Breast epithelium (tissue), 4 donors: ENCODE data around the gene TFCP2. TPM values are rescaled to one million over a fixed set of nuclear protein-coding genes. Genes with fewer than 3 reads are reported as not detected.
A peak's percentile ranks its signal among the peaks of the same experiment; 100 is the strongest.

Experiments used
- DNase-seq, 2 donors: peaks; one replicate each; pipeline ENCODE4 v3.0.0-alpha.2; 2019; ENCODE audit warnings: low spot score in 2 of 2
- H3K27ac ChIP-seq, 2 donors: fragments of 200-600 bp; sonication (generic) in 1 of 2; one replicate each; pipeline ENCODE4 v1.5.1; 2016 to 2019; ENCODE audit warnings: mild to moderate bottlenecking in 1 of 2
- H3K27me3 ChIP-seq, 2 donors: fragments of 200-600 bp; sonication (generic) in 1 of 2; one replicate each; pipeline versions ENCODE4 v1.5.1 to v1.6.0; 2017 to 2019; ENCODE audit warnings: control low read depth in 1 of 2, mild to moderate bottlenecking in 1 of 2
- H3K36me3 ChIP-seq: fragments of 200-600 bp; one replicate; pipeline ENCODE4 v1.5.1; 2019
- H3K4me1 ChIP-seq, 2 donors: fragments of 200-600 bp; sonication (generic); one replicate each; pipeline ENCODE4 v1.5.1; 2016 to 2019; ENCODE audit warnings: control low read depth in 1 of 2
- H3K4me3 ChIP-seq, 3 donors: fragments of 200-600 bp; sonication (generic); 1 replicate in 2 of 3; 2 replicates in 1 of 3; pipeline ENCODE4 v1.5.1; 2016 to 2019; ENCODE audit warnings: mild to moderate bottlenecking in 3 of 3, moderate library complexity in 2 of 3
- H3K9me3 ChIP-seq, 2 donors: fragments of 200-600 bp; sonication (generic) in 1 of 2; one replicate each; pipeline ENCODE4 v1.5.1; 2016 to 2019; ENCODE audit warnings: control low read depth in 1 of 2
- POLR2A ChIP-seq: fragments of 450-650 bp; IDR thresholded peaks from one replicate; pipeline ENCODE4 v1.6.1; 2016; ENCODE audit warnings: antibody characterized with exemption, mild to moderate bottlenecking, moderate library complexity
- POLR2AphosphoS5 ChIP-seq, 3 donors: sonication (generic); formaldehyde crosslinking; IDR thresholded peaks; one replicate each; pipeline ENCODE4 v1.6.1; 2017; ENCODE audit warnings: antibody characterized with exemption in 3 of 3
- intact Hi-C: fragments of 100-400 bp; cut with DNase I; formaldehyde crosslinking; loops from one replicate; pipeline ENCODE4 v1.15.1; 2023; ENCODE audit warnings: low total_unique reads
- total RNA-seq, 3 donors: library from RNA; depleted of rRNA; stranded (reverse); fragments of >200 nt; gene quantifications; one replicate each; pipeline ENCODE4 v1.1.0, GENCODE V29; 2016
- TF ChIP-seq, protein P1 (sequence below), 3 donors: fragments of 450-650 bp; IDR thresholded peaks; one replicate each; pipeline ENCODE4 v1.5.1; 2016 to 2017; ENCODE audit warnings: antibody characterized with exemption in 3 of 3, mild to moderate bottlenecking in 3 of 3, moderate library complexity in 3 of 3

TFCP2 gene
- total RNA-seq, 3 donors from 2014 or later: 14.6 to 22.1 (median 16.4) TPM

DNA sequence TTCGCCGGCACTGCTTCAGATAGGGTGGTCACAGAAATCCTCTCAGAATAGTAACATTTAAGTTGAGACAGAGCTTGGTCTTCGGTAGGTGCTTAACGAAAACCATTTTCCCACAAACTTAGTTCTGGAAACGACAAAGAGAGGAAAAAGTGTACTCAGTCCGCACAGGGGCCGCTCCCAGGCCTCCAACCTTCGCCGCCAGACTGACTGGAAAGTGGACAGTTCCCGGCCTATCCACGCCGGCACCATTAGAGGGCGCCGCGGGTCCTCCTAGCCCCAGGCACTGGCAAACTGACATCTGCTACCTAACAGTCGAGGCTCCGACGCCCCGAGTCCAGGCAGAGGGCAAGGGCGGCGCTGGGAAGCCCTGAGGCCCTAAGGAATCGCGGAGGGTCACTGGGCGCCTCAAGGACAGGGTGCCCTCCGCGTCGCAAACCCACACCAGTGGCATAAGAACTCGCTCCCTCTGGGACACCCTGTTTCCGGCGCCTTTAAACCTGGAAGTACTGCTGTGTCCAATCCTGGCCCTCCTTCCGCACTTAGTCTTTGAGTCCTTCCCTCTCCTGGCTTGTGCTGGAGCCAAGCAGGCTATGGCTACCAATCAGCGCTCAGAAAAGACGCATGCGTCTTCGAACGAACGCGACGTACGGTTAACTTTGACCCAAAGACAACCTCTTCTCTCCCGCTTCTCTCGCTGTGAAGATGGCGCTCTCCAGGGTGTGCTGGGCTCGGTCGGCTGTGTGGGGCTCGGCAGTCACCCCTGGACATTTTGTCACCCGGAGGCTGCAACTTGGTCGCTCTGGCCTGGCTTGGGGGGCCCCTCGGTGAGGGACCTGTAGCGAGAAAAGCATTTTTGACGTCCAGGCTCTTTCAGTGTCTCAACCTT, 125.0 kb downstream of the TFCP2 start, which contains the start of gene LETMD1:
LETMD1 (plus strand) TSS at position 673 of the 886 bp plus-strand sequence; CDS start at position 703, 30 bp downstream.
- H3K27ac ChIP-seq: peak within 1 kb of the TSS; percentile 95 to 96
- DNase-seq: peak; percentile 90 to 96
- intact Hi-C loops: no loop called here
- no peaks in the 10 kb centered on the region for H3K36me3 ChIP-seq
- H3K4me3 ChIP-seq: peak within 1 kb of the TSS; percentile 69 to 85 (median 73)
- H3K4me1 ChIP-seq: peaks cover 5 to 8% of the 10 kb centered on the region in 2 donors
- H3K27me3 ChIP-seq: no peaks in the 10 kb centered on the region
- no peaks in the 10 kb centered on the region for H3K9me3 ChIP-seq
- TF ChIP-seq POLR2A (peak; percentile 30), POLR2AphosphoS5 (IDR thresholded peaks at IDR 0.05) (peak; percentile 86 to 95 (median 87))
- TF ChIP-seq, protein P1, sequence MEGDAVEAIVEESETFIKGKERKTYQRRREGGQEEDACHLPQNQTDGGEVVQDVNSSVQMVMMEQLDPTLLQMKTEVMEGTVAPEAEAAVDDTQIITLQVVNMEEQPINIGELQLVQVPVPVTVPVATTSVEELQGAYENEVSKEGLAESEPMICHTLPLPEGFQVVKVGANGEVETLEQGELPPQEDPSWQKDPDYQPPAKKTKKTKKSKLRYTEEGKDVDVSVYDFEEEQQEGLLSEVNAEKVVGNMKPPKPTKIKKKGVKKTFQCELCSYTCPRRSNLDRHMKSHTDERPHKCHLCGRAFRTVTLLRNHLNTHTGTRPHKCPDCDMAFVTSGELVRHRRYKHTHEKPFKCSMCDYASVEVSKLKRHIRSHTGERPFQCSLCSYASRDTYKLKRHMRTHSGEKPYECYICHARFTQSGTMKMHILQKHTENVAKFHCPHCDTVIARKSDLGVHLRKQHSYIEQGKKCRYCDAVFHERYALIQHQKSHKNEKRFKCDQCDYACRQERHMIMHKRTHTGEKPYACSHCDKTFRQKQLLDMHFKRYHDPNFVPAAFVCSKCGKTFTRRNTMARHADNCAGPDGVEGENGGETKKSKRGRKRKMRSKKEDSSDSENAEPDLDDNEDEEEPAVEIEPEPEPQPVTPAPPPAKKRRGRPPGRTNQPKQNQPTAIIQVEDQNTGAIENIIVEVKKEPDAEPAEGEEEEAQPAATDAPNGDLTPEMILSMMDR (IDR thresholded peaks at IDR 0.05): peak; percentile 75 to 94 (median 94)

Other genes with a start within 250 kb of the TFCP2 start
- not detected for gene HIGD1C, start 220.6 kb downstream of the TFCP2 start, total RNA-seq
- 100 to 1,000 TPM in 1 of 3 donors, 10 to 100 TPM in 2; 52.2 to 103 (median 91.0) TPM for gene SLC11A2, start 146.8 kb downstream of the TFCP2 start, total RNA-seq
- 10 to 100 TPM; 63.6 to 92.0 (median 82.1) TPM for gene LETMD1, start 124.8 kb downstream of the TFCP2 start, total RNA-seq
- 10 to 100 TPM; 20.2 to 37.3 (median 35.7) TPM for gene CSRNP2, start 89.5 kb downstream of the TFCP2 start, total RNA-seq
- 10 to 100 TPM; 10.5 to 23.3 (median 15.2) TPM for gene POU6F1, start 44.9 kb upstream of the TFCP2 start, total RNA-seq
- 100 to 1,000 TPM; 318 to 408 (median 330) TPM for gene DAZAP2, start 65.7 kb upstream of the TFCP2 start, total RNA-seq
- 10 to 100 TPM in 2 of 3 donors, 1 to 10 TPM in 1; 5.8 to 16.1 (median 15.5) TPM for gene SMAGP, start 97.3 kb upstream of the TFCP2 start, total RNA-seq
- gene BIN2, start 151.0 kb upstream of the TFCP2 start, total RNA-seq: 1 to 10 TPM; 2.3 to 7.6 (median 6.2) TPM
- not detected for gene CELA1, start 173.5 kb upstream of the TFCP2 start, total RNA-seq
- 10 to 100 TPM in 2 of 3 donors, 1 to 10 TPM in 1; 5.8 to 55.8 (median 48.2) TPM for gene GALNT6, start 218.3 kb upstream of the TFCP2 start, total RNA-seq